A673 (cell line): ENCODE measurements around the gene POLD2. TPM values are rescaled to one million over a fixed set of nuclear protein-coding genes. Genes with fewer than 3 reads are reported as not detected.

Experiments
- BruUV-seq: library from RNA; stranded (reverse); fragments of 400-500 nt; replicated peaks from 2 replicates; lab custom pipeline; 2021; lab: Mats Ljungman, UMichigan
- CTCF ChIA-PET: fragments of 300-600 bp; sonication (Branson Sonifier 250); formaldehyde crosslinking; loops from one replicate; lab custom pipeline; 2022; ENCODE audit warnings: antibody characterized with exemption; lab: Charles Lee
- POLR2A ChIA-PET: fragments of 300-600 bp; sonication (Branson Sonifier 250); formaldehyde crosslinking; loops from one replicate; lab custom pipeline; 2022; ENCODE audit warnings: antibody characterized with exemption; ENCODE audit not compliant: low non-redundant PET; lab: Charles Lee
- DNase-seq: peaks from one replicate; pipeline ENCODE4 v3.0.0-alpha.2; 2015; ENCODE audit warnings: low spot score
- H3K27ac ChIP-seq: fragments of 200-600 bp; sonication (generic); 2 replicates; pipeline ENCODE4 v1.5.1; 2016; ENCODE audit warnings: mixed run types, low read depth, mild to moderate bottlenecking, mixed read lengths, antibody characterized with exemption, low read length; ENCODE audit not compliant: poor library complexity, severe bottlenecking
- H3K27me3 ChIP-seq: fragments of 200-600 bp; sonication (generic); replicated peaks from 2 replicates; pipeline ENCODE4 v1.6.1; 2017; ENCODE audit warnings: mixed run types, low read depth, mild to moderate bottlenecking, mixed read lengths, antibody characterized with exemption, low read length; ENCODE audit not compliant: insufficient read depth, poor library complexity
- H3K36me3 ChIP-seq: fragments of 200-600 bp; sonication (generic); 2 replicates; pipeline ENCODE4 v1.6.1; 2016; ENCODE audit warnings: mixed run types, mild to moderate bottlenecking, mixed read lengths, antibody characterized with exemption, low read length; ENCODE audit not compliant: insufficient read depth, poor library complexity, severe bottlenecking
- H3K4me1 ChIP-seq: fragments of 200-600 bp; sonication (generic); 2 replicates; pipeline ENCODE4 v1.6.1; 2017; ENCODE audit warnings: mixed run types, mild to moderate bottlenecking, mixed read lengths, antibody characterized with exemption, low read length; ENCODE audit not compliant: insufficient read depth, poor library complexity, severe bottlenecking
- H3K4me3 ChIP-seq: fragments of 200-600 bp; sonication (generic); 2 replicates; pipeline ENCODE4 v1.5.1; 2016; ENCODE audit warnings: low read depth, mixed run types, mild to moderate bottlenecking, mixed read lengths, low read length; ENCODE audit not compliant: poor library complexity, severe bottlenecking
- H3K9me3 ChIP-seq: fragments of 200-600 bp; sonication (generic); 2 replicates; pipeline ENCODE4 v1.6.1; 2016; ENCODE audit warnings: mixed run types, low read depth, mild to moderate bottlenecking, mixed read lengths, antibody characterized with exemption, low read length; ENCODE audit not compliant: poor library complexity, severe bottlenecking
- EZH2 ChIP-seq: fragments of 200-600 bp; sonication (generic); IDR thresholded peaks from 2 replicates; pipeline ENCODE4 v1.6.1; 2017; ENCODE audit warnings: borderline replicate concordance, low read depth, mild to moderate bottlenecking, mixed read lengths, antibody characterized with exemption, low read length; ENCODE audit not compliant: poor library complexity, severe bottlenecking
- intact Hi-C: fragments of 100-400 bp; cut with micrococcal nuclease; formaldehyde crosslinking; loops from one replicate; pipeline ENCODE4 v1.10.0; 2022; ENCODE audit not compliant: unreplicated experiment
- total RNA-seq: library from RNA; stranded (reverse); gene quantifications from 2 replicates; pipeline ENCODE4 v1.2.3, GENCODE V29; 2021
- TF ChIP-seq, protein P1 (sequence below): fragments of 300-800, 200-600 bp; sonication (generic); conservative IDR thresholded peaks from 2 replicates; pipeline ENCODE4 v1.5.1; 2017; ENCODE audit warnings: low read depth, mild to moderate bottlenecking, antibody characterized with exemption, low read length, moderate library complexity, mixed read lengths

The POLD2 gene
- total RNA-seq, 1 experiment from 2014 or later, result 252 TPM

- DNase-seq, result no peak
- intact Hi-C loops, result no loop called here
- no peaks in the 10 kb centered on the region for H3K4me1 ChIP-seq
- H3K9me3 ChIP-seq, result no peaks in the 10 kb centered on the region
- no peak overlapping the region for H3K27ac ChIP-seq
- H3K36me3 ChIP-seq, result no peaks in the 10 kb centered on the region
- TF ChIP-seq, protein P1, sequence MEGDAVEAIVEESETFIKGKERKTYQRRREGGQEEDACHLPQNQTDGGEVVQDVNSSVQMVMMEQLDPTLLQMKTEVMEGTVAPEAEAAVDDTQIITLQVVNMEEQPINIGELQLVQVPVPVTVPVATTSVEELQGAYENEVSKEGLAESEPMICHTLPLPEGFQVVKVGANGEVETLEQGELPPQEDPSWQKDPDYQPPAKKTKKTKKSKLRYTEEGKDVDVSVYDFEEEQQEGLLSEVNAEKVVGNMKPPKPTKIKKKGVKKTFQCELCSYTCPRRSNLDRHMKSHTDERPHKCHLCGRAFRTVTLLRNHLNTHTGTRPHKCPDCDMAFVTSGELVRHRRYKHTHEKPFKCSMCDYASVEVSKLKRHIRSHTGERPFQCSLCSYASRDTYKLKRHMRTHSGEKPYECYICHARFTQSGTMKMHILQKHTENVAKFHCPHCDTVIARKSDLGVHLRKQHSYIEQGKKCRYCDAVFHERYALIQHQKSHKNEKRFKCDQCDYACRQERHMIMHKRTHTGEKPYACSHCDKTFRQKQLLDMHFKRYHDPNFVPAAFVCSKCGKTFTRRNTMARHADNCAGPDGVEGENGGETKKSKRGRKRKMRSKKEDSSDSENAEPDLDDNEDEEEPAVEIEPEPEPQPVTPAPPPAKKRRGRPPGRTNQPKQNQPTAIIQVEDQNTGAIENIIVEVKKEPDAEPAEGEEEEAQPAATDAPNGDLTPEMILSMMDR, result no peak
- TF ChIP-seq EZH2, result no peak
- POLR2A ChIA-PET, result no interaction called here
- CTCF ChIA-PET, result no interaction called here
- no peak overlapping the region for H3K4me3 ChIP-seq
- BruUV-seq, result no TSS peak
- H3K27me3 ChIP-seq, result no peaks in the 10 kb centered on the region
Observed at GRCh38 chr7:44158873-44159631, 35.7 kb upstream of the POLD2 start.

- TF ChIP-seq, protein P1, result no peak
- TF ChIP-seq EZH2, result no peak
- BruUV-seq, result no TSS peak
- no peaks in the 10 kb centered on the region for H3K27me3 ChIP-seq
- no peaks in the 10 kb centered on the region for H3K36me3 ChIP-seq
- H3K9me3 ChIP-seq, result no peaks in the 10 kb centered on the region
- intact Hi-C loops, result no loop called here
- no peak for DNase-seq
- H3K4me1 ChIP-seq, result no peaks in the 10 kb centered on the region
- H3K4me3 ChIP-seq, result no peak overlapping the region
- POLR2A ChIA-PET, result no interaction called here
- CTCF ChIA-PET, result no interaction called here
- H3K27ac ChIP-seq, result no peak overlapping the region
Observed at GRCh38 chr7:44158096-44158872, 34.9 kb upstream of the POLD2 start.

DNA sequence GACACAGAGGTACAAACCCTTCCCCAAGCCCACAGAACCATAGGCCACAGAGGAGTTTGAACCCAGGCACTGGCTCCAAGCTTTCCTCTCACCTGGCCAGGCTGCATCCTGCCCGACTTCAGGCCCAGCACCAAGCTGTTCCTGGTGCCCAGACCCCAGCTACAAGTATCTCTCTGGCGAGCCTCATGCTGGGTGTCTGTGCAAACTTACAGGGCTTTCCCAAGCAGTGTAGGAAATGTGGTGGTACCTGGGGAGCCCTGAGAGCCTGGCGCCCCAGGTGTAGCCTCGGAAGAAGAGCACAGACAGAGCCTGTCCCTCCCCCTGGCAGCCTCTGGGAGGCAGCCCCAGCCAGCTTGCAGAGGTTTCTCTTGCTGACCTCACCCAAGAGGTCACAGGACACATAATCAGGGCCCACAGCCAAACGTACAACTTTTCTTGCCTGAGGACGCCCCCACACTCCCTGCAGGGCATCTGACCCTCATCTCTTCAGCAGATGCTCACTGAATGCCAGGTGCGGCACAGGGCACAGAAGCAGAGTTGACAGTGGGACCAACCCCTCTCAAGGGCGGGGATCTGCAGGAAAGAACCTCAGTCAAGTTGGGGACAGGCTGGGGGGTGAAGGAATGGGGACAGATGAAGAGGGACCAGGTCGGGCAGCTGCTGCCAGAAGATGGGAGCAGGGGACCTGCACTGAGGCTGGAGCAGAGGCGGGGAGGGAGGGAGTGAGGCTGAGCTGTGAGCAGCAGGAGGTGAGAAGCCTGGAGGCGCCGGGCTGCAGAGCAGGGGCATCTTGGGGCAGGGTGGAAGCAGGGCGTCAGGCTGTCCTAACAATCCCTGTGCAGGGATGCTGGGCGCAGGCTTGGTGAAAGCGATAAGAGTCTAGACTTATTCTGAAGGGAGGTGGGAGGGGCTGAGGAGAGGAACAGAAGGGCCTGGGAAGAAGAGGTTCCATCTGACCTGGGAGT is 34.0 kb upstream of the POLD2 start:
- Histone ChIP-seq H3K4me3 (no peak overlapping the region), H3K27ac (no peak overlapping the region), H3K4me1 (no peaks in the 10 kb centered on the region), H3K9me3 (no peaks in the 10 kb centered on the region), H3K27me3 (no peaks in the 10 kb centered on the region), H3K36me3 (no peaks in the 10 kb centered on the region)
- intact Hi-C loops, result no loop called here
- ChIA-PET CTCF (no interaction called here), POLR2A (no interaction called here)
- TF ChIP-seq, protein P1, result no peak
- TF ChIP-seq EZH2, result no peak
- no peak for DNase-seq
- no TSS peak for BruUV-seq
